HL-60 (cell line): ENCODE data around the gene ASIP.

Experiments
- CTCF ChIP-seq: IDR thresholded peaks from one replicate; pipeline ENCODE4 v1.5.1; 2011; ENCODE audit warnings: low read length, control low read depth, inconsistent platforms; ENCODE audit not compliant: insufficient read depth
- POLR2AphosphoS5 ChIP-seq: IDR thresholded peaks from 2 replicates; pipeline ENCODE4 v1.6.1; 2012; ENCODE audit warnings: low read depth
- REST ChIP-seq: IDR thresholded peaks from 2 replicates; pipeline ENCODE4 v1.6.1; 2012; ENCODE audit warnings: low read depth; ENCODE audit not compliant: insufficient replicate concordance

- TF ChIP-seq CTCF (no peak), POLR2AphosphoS5 (no peak), REST (no peak)
These were observed 41.2 kb upstream of the ASIP start for GRCh38 chr20:34200023-34200422.
